GM23248 (cell line): ENCODE data around the gene NRSN2.

Source experiments
- EZH2 ChIP-seq: fragments of 200-600 bp; sonication (generic); IDR thresholded peaks from 2 replicates; pipeline ENCODE4 v1.6.1; 2018; ENCODE audit warnings: antibody characterized with exemption, mild to moderate bottlenecking; ENCODE audit not compliant: insufficient read depth, poor library complexity, severe bottlenecking
- EZH2phosphoT487 ChIP-seq: fragments of 200-600 bp; sonication (generic); IDR thresholded peaks from 2 replicates; pipeline ENCODE4 v1.6.1; 2018; ENCODE audit warnings: antibody characterized with exemption, moderate library complexity, mild to moderate bottlenecking, low read depth; ENCODE audit not compliant: insufficient read depth

DNA sequence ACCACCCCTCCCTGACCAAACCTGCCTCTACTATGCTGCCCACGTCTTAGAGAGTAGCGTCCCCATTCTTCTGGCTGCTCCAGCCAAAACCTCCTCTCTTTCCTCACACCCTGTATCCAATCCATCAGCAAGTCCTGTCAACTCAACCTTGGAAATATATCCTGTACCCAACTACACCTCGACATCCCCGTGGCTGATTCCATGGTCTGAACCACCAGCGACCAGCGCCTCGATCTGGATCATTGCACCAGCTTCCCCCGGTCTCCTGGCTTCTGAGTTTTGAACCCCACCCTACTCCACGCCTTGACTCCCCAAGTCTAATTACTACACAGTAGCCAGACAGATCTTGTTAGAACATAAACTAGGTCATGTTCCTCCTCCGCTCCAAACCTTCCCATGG lies 9.8 kb downstream of the NRSN2 start:
- TF ChIP-seq EZH2phosphoT487 (no peak), EZH2 (no peak)
